IPS DF 4.7 (cell line): Measurements from ENCODE around the gene MRPL39.
A peak's percentile ranks its signal among the peaks of the same experiment; 100 is the strongest.

Experiments
- DNase-seq: peaks from one replicate; pipeline ENCODE4 v3.0.0-alpha.2; 2013; ENCODE audit warnings: low spot score; ENCODE audit errors: extremely low read depth

The MRPL39 gene

GRCh38 chr21:25615880-25616279 lies 8.6 kb upstream of the MRPL39 start:
- DNase-seq: no peak

- DNase-seq: no peak
Observed at GRCh38 chr21:25614441-25614840, 7.2 kb upstream of the MRPL39 start.

- peak; percentile 58 for DNase-seq
Observed at GRCh38 chr21:25608044-25608737, 910 bp upstream of the MRPL39 start.

- DNase-seq: no peak
Observed at GRCh38 chr21:25589887-25590286, 17.4 kb downstream of the MRPL39 start.

GRCh38 chr21:25586791-25587190 lies 20.5 kb downstream of the MRPL39 start:
- no peak for DNase-seq

GRCh38 chr21:25586326-25586725 lies 21.0 kb downstream of the MRPL39 start:
- DNase-seq: no peak

- no peak for DNase-seq
Observed at GRCh38 chr21:25584833-25585676, 22.2 kb downstream of the MRPL39 start.

- DNase-seq: no peak
Observed at GRCh38 chr21:25583370-25584130, 23.7 kb downstream of the MRPL39 start.

GRCh38 chr21:25582888-25583287 lies 24.4 kb downstream of the MRPL39 start:
- no peak for DNase-seq

GRCh38 chr21:25582164-25582790 lies 25.0 kb downstream of the MRPL39 start:
- DNase-seq: no peak

- no peak for DNase-seq
Observed at GRCh38 chr21:25581582-25581981, 25.7 kb downstream of the MRPL39 start.

- no peak for DNase-seq
Observed at GRCh38 chr21:25580912-25581260, 26.4 kb downstream of the MRPL39 start.

- DNase-seq: no peak
Observed at GRCh38 chr21:25579226-25580013, 27.9 kb downstream of the MRPL39 start.

GRCh38 chr21:25578056-25578961 lies 29.0 kb downstream of the MRPL39 start:
- no peak for DNase-seq

GRCh38 chr21:25577424-25578055 lies 29.7 kb downstream of the MRPL39 start:
- no peak for DNase-seq

GRCh38 chr21:25573409-25574206 lies 33.7 kb downstream of the MRPL39 start:
- DNase-seq: no peak

GRCh38 chr21:25572861-25573310 lies 34.4 kb downstream of the MRPL39 start:
- DNase-seq: no peak

- DNase-seq: no peak
Observed at GRCh38 chr21:25571726-25572121, 35.6 kb downstream of the MRPL39 start.
